Measurements from ENCODE around the gene PEX12. TPM values are rescaled to one million over a fixed set of nuclear protein-coding genes. Genes with fewer than 3 reads are reported as not detected.
A peak's percentile ranks its signal among the peaks of the same experiment; 100 is the strongest.

The PEX12 gene
- 5.8 and 6.8 TPM in 2 replicates for total RNA-seq (2022)
- Bru-seq, nascent RNA = percentile 65 among the genes with signal in this experiment
- percentile 45 among the genes with signal in this experiment for BruChase-seq, experiment 1, labeled RNA remaining after a 6-hour chase
- percentile 90 among the genes with signal in this experiment for BruChase-seq, experiment 2, labeled RNA remaining after a 2-hour chase
- long read RNA-seq, transcript PEX12-201 (3 exons, 2,675 nt) = major isoform, 23 of 24 reads
- long read RNA-seq, partial matches to known transcripts = 0 of 24 reads
- long read RNA-seq, other reads (novel, unspliced or antisense) = 1 of 24 reads

DNA sequence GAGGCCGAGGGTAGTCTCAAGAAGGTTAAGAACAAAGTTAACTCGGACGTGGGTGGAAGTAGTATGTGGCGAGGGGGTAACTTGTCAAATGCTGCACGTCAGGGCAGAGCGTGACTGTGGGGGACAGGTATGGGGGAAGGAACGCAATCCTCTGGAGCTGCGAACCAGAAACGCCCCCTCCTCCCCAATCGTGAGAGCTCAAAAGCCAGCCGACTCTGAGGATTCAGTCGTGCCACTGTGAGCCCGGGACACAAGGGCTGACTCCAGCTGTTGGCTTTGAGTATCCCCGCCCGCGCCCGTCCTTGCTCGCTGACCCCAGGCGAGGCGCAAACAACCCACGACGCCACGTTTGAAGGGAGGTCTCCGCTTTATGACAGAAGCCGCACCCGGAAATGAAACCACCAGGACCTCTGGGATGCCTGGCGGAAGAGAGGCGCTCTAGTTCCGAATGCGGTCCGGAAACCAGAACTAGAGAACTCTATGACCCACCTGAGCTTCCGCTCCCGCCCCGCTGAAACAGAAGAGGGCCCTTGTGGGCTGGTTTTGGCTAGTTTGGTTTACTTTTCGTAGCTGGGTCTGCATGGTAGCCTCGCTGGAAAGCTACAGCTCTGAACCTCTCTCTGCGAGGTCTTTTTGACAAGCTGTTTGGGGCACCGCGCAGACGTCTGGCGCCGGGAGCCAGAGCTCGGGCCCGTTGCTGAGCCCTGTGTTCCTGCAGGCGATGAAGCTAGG is at the start of gene PEX12:
TSS of gene PEX12 (minus strand) at position 375 of the 732 bp plus-strand sequence. CDS start 550 bp downstream, outside the sequence.
- DNase-seq (ENCODE audit: unreplicated experiment) = peak; percentile 94
- Mint-ChIP-seq H3K4me1 (ENCODE audit: insufficient read depth, unreplicated experiment) (no peaks in the 10 kb centered on the region), H3K36me3 (ENCODE audit: insufficient read depth, unreplicated experiment) (peaks cover 14% of the 10 kb centered on the region), H3K27ac (ENCODE audit: low read depth, unreplicated experiment) (peak within 1 kb of the TSS; percentile 92), H3K9me3 (ENCODE audit: unreplicated experiment) (no peaks in the 10 kb centered on the region), H3K27me3 (ENCODE audit: insufficient read depth, unreplicated experiment) (no peaks in the 10 kb centered on the region), H3K4me3 (ENCODE audit: unreplicated experiment) (peak within 1 kb of the TSS; percentile 89)
- TF ChIP-seq, protein P1, sequence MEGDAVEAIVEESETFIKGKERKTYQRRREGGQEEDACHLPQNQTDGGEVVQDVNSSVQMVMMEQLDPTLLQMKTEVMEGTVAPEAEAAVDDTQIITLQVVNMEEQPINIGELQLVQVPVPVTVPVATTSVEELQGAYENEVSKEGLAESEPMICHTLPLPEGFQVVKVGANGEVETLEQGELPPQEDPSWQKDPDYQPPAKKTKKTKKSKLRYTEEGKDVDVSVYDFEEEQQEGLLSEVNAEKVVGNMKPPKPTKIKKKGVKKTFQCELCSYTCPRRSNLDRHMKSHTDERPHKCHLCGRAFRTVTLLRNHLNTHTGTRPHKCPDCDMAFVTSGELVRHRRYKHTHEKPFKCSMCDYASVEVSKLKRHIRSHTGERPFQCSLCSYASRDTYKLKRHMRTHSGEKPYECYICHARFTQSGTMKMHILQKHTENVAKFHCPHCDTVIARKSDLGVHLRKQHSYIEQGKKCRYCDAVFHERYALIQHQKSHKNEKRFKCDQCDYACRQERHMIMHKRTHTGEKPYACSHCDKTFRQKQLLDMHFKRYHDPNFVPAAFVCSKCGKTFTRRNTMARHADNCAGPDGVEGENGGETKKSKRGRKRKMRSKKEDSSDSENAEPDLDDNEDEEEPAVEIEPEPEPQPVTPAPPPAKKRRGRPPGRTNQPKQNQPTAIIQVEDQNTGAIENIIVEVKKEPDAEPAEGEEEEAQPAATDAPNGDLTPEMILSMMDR (IDR thresholded peaks at IDR 0.05; ENCODE audit: unreplicated experiment) = no peak
- CTCF ChIA-PET = interaction anchor here (0.7 to 1.9 kb wide), 8 partner anchors 9 to 452 kb away, joined by 3 to 9 read pairs (median 4); partner anchors contain the start of gene AP2B1
- no TSS peak for BruUV-seq (replicated peaks)
- POLR2A ChIA-PET = interaction anchor here (0.7 to 7.6 kb wide), 25 partner anchors 9 to 556 kb away, joined by 3 to 327 read pairs (median 4); partner anchors contain the start of genes AP2B1, SLFN12, SLFN5 and TAF15
- intact Hi-C loops (cut with micrococcal nuclease) = no loop called here

DNA sequence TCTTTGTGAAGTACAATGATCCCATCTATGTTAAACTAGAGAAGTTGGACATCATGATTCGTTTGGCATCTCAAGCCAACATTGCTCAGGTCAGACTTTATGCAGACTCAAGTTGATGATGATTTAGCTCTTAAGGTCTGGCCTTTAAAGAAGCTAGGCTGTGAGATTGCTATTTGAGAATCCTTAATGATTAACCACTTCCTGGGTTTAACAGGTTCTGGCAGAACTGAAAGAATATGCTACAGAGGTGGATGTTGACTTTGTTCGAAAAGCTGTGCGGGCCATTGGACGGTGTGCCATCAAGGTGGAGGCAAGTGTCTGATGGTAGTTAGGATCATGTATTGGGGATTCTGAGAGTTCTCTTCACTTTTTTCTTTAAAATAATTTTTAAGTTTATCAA is 49.0 kb upstream of the PEX12 start:
- Mint-ChIP-seq H3K4me3 (ENCODE audit: unreplicated experiment) (no peak overlapping the region), H3K4me1 (ENCODE audit: insufficient read depth, unreplicated experiment) (peaks cover 11% of the 10 kb centered on the region), H3K27ac (ENCODE audit: low read depth, unreplicated experiment) (no peak overlapping the region), H3K9me3 (ENCODE audit: unreplicated experiment) (no peaks in the 10 kb centered on the region), H3K36me3 (ENCODE audit: insufficient read depth, unreplicated experiment) (peaks cover 73% of the 10 kb centered on the region), H3K27me3 (ENCODE audit: insufficient read depth, unreplicated experiment) (no peaks in the 10 kb centered on the region)
- POLR2A ChIA-PET = interaction anchor here (0.7 kb wide), 1 partner anchor 17 kb away, joined by 3 read pairs; no protein-coding TSS in a partner anchor
- intact Hi-C loops (cut with micrococcal nuclease) = no loop called here
- TF ChIP-seq, protein P1 (IDR thresholded peaks at IDR 0.05; ENCODE audit: unreplicated experiment) = no peak
- DNase-seq (ENCODE audit: unreplicated experiment) = no peak
- no TSS peak for BruUV-seq (replicated peaks)
- CTCF ChIA-PET = interaction anchor here (2.0 kb wide), 1 partner anchor 14 kb away, joined by 5 read pairs; no protein-coding TSS in a partner anchor

DNA sequence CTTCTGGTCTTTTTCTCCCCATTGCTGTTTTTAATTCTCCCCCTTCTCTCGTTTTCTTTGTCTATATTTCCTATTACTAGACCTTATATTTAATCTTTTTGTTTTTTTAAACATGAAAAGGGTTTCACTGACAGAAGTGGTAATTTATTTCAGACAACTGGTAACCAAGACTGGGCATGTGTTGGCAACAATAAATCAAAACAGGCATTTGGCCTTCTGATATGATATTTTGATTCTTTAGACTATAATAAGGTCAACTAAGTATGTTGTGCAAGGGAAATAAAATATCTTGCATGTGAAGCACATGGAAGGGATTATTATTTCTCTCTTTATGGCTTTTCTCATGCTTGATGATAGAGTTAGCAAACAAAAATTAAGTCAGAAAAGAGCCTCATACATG is 43.4 kb upstream of the PEX12 start:
- CTCF ChIA-PET = interaction anchor here (0.8 to 5.0 kb wide), 3 partner anchors 9 to 125 kb away, joined by 3 to 33 read pairs (median 3); no protein-coding TSS in a partner anchor
- POLR2A ChIA-PET = interaction anchor here (1.1 kb wide), 1 partner anchor 9 kb away, joined by 3 read pairs; no protein-coding TSS in a partner anchor
- H3K36me3 Mint-ChIP-seq (ENCODE audit: insufficient read depth, unreplicated experiment) = peaks cover 61% of the 10 kb centered on the region
- no peaks in the 10 kb centered on the region for H3K4me1 Mint-ChIP-seq (ENCODE audit: insufficient read depth, unreplicated experiment)
- TF ChIP-seq, protein P1 (IDR thresholded peaks at IDR 0.05; ENCODE audit: unreplicated experiment) = no peak
- no peak overlapping the region for H3K27ac Mint-ChIP-seq (ENCODE audit: low read depth, unreplicated experiment)
- no peak overlapping the region for H3K4me3 Mint-ChIP-seq (ENCODE audit: unreplicated experiment)
- intact Hi-C loops (cut with micrococcal nuclease) = no loop called here
- no TSS peak for BruUV-seq (replicated peaks)
- H3K27me3 Mint-ChIP-seq (ENCODE audit: insufficient read depth, unreplicated experiment) = no peaks in the 10 kb centered on the region
- no peaks in the 10 kb centered on the region for H3K9me3 Mint-ChIP-seq (ENCODE audit: unreplicated experiment)
- DNase-seq (ENCODE audit: unreplicated experiment) = no peak

DNA sequence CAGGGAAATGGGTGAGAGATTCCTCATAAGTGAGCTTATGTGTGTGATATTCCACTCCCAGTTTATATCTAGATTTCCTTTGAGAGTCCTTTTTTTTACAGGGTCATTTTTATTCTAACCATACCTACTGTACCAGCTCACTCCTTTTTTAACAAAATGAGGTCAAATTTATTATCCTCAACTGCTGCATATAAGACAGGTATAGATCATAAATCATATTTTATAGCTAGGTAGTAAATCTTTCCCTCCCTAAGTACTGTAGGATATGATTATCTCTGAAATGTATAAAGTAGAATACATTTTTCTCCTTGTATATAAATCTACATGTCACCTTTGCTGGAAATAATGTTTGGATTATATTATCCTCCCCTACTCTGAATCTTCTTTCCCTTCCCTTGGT is 40.3 kb upstream of the PEX12 start:
- H3K27ac Mint-ChIP-seq (ENCODE audit: low read depth, unreplicated experiment) = no peak overlapping the region
- TF ChIP-seq, protein P1 (IDR thresholded peaks at IDR 0.05; ENCODE audit: unreplicated experiment) = no peak
- intact Hi-C loops (cut with micrococcal nuclease) = no loop called here
- no peaks in the 10 kb centered on the region for H3K4me1 Mint-ChIP-seq (ENCODE audit: insufficient read depth, unreplicated experiment)
- no peak for DNase-seq (ENCODE audit: unreplicated experiment)
- peaks cover 63% of the 10 kb centered on the region for H3K36me3 Mint-ChIP-seq (ENCODE audit: insufficient read depth, unreplicated experiment)
- no TSS peak for BruUV-seq (replicated peaks)
- H3K27me3 Mint-ChIP-seq (ENCODE audit: insufficient read depth, unreplicated experiment) = no peaks in the 10 kb centered on the region
- ChIA-PET POLR2A (interaction anchor here (0.7 to 1.4 kb wide), 3 partner anchors 10 to 190 kb away, joined by 3 to 4 read pairs (median 3); partner anchors contain the start of gene TAF15), CTCF (interaction anchor here (0.6 to 1.0 kb wide), 5 partner anchors 15 to 639 kb away, joined by 3 to 10 read pairs (median 3); no protein-coding TSS in a partner anchor)
- H3K9me3 Mint-ChIP-seq (ENCODE audit: unreplicated experiment) = no peaks in the 10 kb centered on the region
- no peak overlapping the region for H3K4me3 Mint-ChIP-seq (ENCODE audit: unreplicated experiment)
